SK-N-MC (cell line): ENCODE data around the gene GPR4.
A peak's percentile ranks its signal among the peaks of the same experiment; 100 is the strongest.

Experiments
- DNase-seq: peaks from one replicate; pipeline ENCODE4 v3.0.0-alpha.2; 2011; ENCODE audit warnings: low read depth, low spot score
- H3K27ac ChIP-seq: fragments of 200-600 bp; sonication (generic); 2 replicates; pipeline ENCODE4 v1.5.1; 2016; ENCODE audit warnings: mixed run types
- H3K36me3 ChIP-seq: fragments of 200-600 bp; sonication (generic); 2 replicates; pipeline ENCODE4 v1.6.1; 2017; ENCODE audit warnings: antibody characterized with exemption, low read length, mixed read lengths; ENCODE audit not compliant: insufficient read depth
- H3K4me3 ChIP-seq: fragments of 200-600 bp; sonication (generic); 2 replicates; pipeline ENCODE4 v1.5.1; 2016
- H3K9ac ChIP-seq: fragments of 200-600 bp; sonication (generic); 2 replicates; pipeline ENCODE4 v1.8.0; 2017; ENCODE audit warnings: mixed run types, mixed read lengths; ENCODE audit not compliant: insufficient read length
- H3K9me3 ChIP-seq: fragments of 200-600 bp; sonication (generic); 2 replicates; pipeline ENCODE4 v1.6.1; 2017; ENCODE audit warnings: low read depth, mild to moderate bottlenecking, antibody characterized with exemption, low read length, moderate library complexity, mixed read lengths
- EZH2 ChIP-seq: fragments of 200-600 bp; sonication (generic); IDR thresholded peaks from one replicate; pipeline ENCODE4 v1.6.1; 2017; ENCODE audit warnings: antibody characterized with exemption
- FOXP2 ChIP-seq: optimal IDR thresholded peaks from 2 replicates; pipeline ENCODE3; 2011; ENCODE audit warnings: mild to moderate bottlenecking, moderate library complexity; ENCODE audit not compliant: insufficient read depth; ENCODE audit errors: extremely low read length, control extremely low read depth
- POLR2AphosphoS5 ChIP-seq: IDR thresholded peaks from 2 replicates; pipeline ENCODE4 v1.6.1; 2012; ENCODE audit warnings: mild to moderate bottlenecking, low read depth, low read length, borderline replicate concordance

GPR4 gene

DNA sequence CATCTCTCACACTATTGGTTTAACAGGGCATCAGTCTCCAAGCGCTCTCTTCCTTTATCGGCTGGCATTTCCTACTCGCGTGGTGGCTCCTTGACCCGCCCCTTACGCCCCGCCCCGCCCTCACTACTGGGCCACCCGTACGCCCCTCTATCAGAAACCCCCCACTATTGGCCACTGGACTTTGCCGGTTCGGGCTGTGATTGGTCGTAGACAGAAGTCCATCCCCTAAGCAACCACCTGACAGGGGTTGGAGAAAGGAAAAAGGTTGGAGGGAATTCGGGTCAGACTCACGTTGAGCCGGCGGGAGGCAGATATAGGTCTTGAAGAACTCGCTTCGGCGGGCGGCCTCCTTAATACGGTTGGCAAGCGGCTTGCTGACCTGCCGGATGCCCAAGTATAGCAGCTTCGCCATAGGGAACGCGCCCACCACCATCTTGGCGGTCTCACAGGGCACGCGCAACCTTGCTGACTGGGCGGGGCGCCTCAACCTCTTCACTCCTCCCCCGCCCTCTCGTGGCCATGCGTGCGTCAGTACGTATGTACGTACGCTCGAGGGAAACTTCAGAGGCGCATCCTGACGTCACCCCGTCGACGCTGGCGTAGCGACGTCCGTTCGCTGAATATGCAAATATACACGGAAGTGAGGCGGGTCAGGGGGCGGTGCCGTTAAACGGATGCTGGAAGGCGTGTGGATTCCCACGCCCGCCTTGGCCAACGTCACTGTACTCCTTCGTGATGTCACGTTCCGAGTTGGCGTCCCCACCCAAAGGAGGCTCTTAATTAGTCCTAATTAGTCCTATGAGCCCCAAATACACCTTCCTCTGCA, 17.5 kb downstream of the GPR4 start, which contains the start of gene OPA3:
OPA3 (minus strand) TSS at position 471 of the 826 bp plus-strand sequence; CDS start at position 433, 38 bp downstream.
- Histone ChIP-seq H3K36me3 (no peaks in the 10 kb centered on the region), H3K9ac (peak within 1 kb of the TSS; percentile 93), H3K27ac (peak within 1 kb of the TSS; percentile 97), H3K4me3 (peak within 1 kb of the TSS; percentile 84), H3K9me3 (no peaks in the 10 kb centered on the region)
- DNase-seq, result peak; percentile 99
- no peak for TF ChIP-seq EZH2
- peak; percentile 76 for TF ChIP-seq POLR2AphosphoS5
- no peak for TF ChIP-seq FOXP2

DNA sequence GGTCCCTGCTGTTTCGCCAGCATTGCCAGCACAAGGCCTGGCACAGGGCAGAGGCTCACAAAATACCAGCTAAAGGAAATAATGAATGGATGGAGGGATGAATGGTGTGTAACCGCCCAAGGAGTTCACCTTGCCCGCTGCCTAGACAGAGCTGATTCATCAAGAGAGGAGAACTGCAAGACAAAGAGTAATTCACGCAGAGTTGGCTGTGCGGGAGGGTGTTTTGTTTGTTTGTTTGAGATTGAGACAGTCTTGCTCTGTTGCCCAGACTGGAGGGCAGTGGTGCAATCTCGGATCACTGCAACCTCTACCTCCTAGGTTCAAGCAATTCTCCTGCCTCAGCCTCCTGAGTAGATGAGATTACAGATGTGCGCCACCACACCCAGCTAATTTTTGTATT, 20.4 kb downstream of the GPR4 start:
- no peak overlapping the region for H3K9ac ChIP-seq
- no peak overlapping the region for H3K27ac ChIP-seq
- H3K9me3 ChIP-seq, result no peaks in the 10 kb centered on the region
- H3K4me3 ChIP-seq, result no peak overlapping the region
- no peak for DNase-seq
- H3K36me3 ChIP-seq, result no peaks in the 10 kb centered on the region
- TF ChIP-seq EZH2 (no peak), POLR2AphosphoS5 (no peak), FOXP2 (no peak)

DNA sequence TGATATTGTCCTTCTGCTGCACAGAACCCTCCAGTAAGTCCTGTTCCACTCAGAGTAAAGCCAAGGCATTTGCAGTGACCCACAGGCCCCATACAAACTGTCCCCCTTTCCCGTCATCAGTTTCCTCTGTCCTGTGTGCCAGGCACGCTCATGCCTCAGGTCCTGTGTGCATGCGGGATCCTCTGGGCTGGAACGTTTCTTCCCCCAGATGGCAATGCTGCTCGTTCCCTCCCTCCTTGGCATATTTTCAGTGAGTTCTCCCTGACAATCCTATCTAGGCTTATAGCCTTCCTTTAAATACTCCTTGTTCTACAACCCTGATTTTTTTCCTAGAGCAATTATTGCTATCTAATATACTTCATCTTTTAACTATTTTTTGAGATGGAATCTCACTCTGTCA, 23.2 kb downstream of the GPR4 start:
- H3K27ac ChIP-seq, result no peak overlapping the region
- H3K36me3 ChIP-seq, result no peaks in the 10 kb centered on the region
- TF ChIP-seq FOXP2, result no peak
- no peak for TF ChIP-seq POLR2AphosphoS5
- no peak for TF ChIP-seq EZH2
- DNase-seq, result no peak
- H3K4me3 ChIP-seq, result no peak overlapping the region
- no peak overlapping the region for H3K9ac ChIP-seq
- no peaks in the 10 kb centered on the region for H3K9me3 ChIP-seq

DNA sequence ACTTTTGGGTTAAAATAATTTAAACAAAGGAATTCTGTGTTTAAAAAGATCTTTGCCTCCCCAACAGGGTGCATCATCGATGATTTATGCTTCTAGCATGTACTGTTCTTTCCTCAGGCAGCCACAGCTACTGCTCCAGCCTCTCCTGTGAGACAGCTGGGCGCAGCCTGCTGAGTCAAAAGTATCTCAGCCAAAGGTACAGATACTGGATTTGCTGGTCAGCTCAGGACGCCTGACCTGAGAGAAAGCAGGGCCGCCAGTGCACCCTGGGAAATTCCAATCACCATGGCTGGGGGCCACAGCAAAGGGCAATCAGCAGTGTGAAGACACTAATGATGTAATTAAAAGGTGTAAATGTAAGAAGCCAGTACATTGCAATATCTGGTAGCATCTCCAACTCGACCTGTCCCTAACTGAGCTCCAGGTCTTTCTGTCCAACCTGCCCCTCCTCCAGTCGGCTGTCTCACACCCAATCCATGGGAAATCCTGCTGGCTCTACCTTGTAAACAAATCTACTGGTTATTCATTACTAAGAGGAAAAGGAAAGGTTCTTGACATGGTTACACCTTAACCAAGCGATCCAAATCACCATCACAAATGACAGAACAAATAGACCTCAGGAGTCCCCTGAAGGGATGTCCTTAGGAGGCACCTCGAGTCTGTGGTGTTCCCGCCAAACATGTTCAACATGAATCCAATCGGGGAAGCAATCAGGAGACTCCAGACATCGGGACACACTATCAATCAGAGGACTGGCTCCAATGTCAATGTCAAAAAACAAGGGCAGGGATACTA, 24.7 kb downstream of the GPR4 start:
- DNase-seq, result no peak
- H3K9me3 ChIP-seq, result no peaks in the 10 kb centered on the region
- no peak overlapping the region for H3K9ac ChIP-seq
- no peak overlapping the region for H3K27ac ChIP-seq
- TF ChIP-seq POLR2AphosphoS5 (no peak), FOXP2 (no peak), EZH2 (no peak)
- H3K36me3 ChIP-seq, result no peaks in the 10 kb centered on the region
- no peak overlapping the region for H3K4me3 ChIP-seq

DNA sequence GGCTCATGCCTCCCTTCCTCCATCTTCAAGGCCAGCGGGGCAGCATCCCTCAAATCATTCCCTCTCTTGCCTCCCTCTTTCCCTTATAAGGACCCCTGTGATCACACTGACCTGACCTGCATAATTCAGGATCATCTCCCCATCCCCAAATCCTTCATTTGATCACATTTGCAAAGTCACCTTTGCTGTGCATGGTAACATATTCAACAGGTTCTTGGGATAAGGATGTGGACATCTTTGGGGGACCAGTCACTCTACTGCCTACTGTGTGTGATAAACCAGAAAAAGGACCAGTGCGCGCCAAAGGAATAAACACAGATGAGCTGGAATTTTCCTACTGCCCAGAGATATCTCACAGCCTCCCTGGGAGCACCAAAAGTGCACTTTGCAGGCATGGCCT, 25.3 kb downstream of the GPR4 start:
- Histone ChIP-seq H3K27ac (no peak overlapping the region), H3K36me3 (no peaks in the 10 kb centered on the region), H3K4me3 (no peak overlapping the region), H3K9ac (no peak overlapping the region), H3K9me3 (no peaks in the 10 kb centered on the region)
- TF ChIP-seq POLR2AphosphoS5 (no peak), FOXP2 (no peak), EZH2 (no peak)
- DNase-seq, result no peak

DNA sequence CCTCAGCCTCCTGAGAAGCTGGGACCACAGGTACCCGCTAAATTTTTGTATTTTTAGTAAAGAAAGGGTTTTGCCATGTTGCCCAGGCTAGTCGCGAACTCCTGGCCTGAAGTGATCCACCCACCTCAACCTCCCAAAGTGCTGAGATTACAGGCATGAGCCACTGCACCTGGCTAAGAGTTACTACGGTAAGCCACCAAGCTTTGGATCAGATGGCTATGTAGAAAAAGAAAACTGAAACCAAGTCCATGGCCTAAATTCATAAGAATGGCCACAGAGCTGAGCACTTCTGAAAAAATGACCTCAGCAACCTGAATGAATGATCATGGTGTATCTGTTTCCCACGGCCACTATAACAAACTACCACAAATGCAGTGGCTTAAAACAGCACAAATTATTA, 26.8 kb downstream of the GPR4 start:
- H3K27ac ChIP-seq, result no peak overlapping the region
- no peak overlapping the region for H3K4me3 ChIP-seq
- no peak overlapping the region for H3K9ac ChIP-seq
- no peaks in the 10 kb centered on the region for H3K9me3 ChIP-seq
- no peaks in the 10 kb centered on the region for H3K36me3 ChIP-seq
- no peak for TF ChIP-seq EZH2
- TF ChIP-seq POLR2AphosphoS5, result no peak
- no peak for TF ChIP-seq FOXP2
- DNase-seq, result no peak

DNA sequence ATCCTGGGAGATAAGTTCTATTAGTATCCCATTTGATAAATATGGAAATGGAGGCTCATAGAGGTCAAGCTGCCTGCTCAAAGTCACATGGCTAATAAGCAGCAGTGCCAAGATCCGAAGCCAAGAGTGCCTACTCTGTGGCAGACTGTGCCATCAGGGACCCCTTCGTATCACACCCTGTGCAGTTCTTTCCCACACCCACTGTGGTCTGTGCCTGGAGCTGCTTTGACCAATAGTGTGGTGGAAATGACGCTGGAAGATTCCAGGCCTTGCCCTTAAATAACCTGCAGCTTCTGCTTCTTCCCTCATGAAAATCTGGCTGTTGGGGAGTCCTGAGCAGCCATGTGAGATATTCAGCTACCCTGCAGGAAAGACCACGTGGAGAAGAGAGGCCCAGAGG, 27.5 kb downstream of the GPR4 start:
- no peak overlapping the region for H3K4me3 ChIP-seq
- no peak overlapping the region for H3K27ac ChIP-seq
- no peaks in the 10 kb centered on the region for H3K9me3 ChIP-seq
- no peak for TF ChIP-seq POLR2AphosphoS5
- TF ChIP-seq EZH2, result no peak
- no peak for TF ChIP-seq FOXP2
- H3K9ac ChIP-seq, result no peak overlapping the region
- no peak for DNase-seq
- no peaks in the 10 kb centered on the region for H3K36me3 ChIP-seq

DNA sequence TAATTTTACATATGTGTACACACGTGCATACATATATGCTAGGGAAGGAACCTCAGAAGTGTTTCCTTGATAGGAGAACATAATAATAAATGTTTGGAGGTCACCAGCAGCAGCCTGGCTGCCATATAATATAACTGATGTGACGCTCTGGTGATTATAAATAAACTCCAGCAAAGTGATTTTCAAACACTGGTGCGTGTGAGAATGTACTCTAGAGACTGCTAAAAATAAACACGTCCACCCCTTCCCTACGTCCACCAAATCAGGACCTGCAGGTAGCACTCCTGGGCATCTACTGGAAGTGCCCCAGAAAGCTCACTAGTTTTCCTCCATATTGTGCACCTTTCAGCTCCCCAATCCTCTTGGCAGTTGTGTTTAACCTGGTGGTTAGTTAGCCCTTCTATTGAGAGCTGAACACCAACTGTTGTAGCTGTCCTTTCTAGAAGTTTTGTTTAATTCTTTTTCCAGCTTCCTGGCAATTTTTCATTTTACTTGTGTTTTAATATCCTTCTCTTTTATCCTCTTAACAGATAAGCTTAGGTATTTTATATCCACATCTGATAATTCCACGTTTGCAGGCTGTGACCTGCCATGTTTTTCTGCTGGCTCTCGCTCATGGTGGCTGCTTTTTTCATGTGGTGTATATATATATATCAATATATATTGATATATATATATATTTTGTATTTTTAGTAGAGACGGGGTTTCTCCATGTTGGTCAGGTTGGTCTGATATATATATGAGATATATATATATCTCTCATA, 30.4 kb downstream of the GPR4 start:
- Histone ChIP-seq H3K27ac (no peak overlapping the region), H3K36me3 (no peaks in the 10 kb centered on the region), H3K9ac (no peak overlapping the region), H3K9me3 (no peaks in the 10 kb centered on the region), H3K4me3 (no peak overlapping the region)
- no peak for DNase-seq
- TF ChIP-seq POLR2AphosphoS5 (no peak), EZH2 (no peak), FOXP2 (no peak)
